Erythroblast (primary cell): Measurements from ENCODE around the gene NEUROG1.

ENCODE experiments used
- GATA1 ChIP-seq: IDR thresholded peaks from 2 replicates; pipeline ENCODE4 v1.6.1; 2011; ENCODE audit warnings: low read depth, mild to moderate bottlenecking, control low read depth, low read length, moderate library complexity
- POLR2A ChIP-seq: IDR thresholded peaks from 2 replicates; pipeline ENCODE4 v1.6.1; 2011; ENCODE audit warnings: mild to moderate bottlenecking, low read length

DNA sequence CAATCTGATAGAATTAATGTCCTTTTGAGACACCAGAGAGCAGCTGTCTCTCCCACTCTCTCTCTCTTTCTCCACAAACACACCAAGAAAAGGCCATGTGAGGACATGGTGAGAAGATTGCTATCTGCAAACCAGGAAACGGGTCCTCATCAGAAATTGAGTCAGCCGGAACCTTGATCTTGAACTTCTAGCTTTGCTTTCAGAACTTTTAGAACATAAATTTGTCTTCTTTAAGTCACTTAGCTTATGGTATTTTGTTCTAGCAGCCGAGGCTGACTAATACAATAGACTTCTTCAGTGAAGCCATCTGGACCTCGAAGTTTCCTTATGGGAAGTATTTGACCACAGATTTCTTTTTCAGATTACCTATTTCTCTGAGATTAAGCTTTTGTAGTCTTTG lies 18.1 kb downstream of the NEUROG1 start:
- TF ChIP-seq POLR2A (no peak), GATA1 (no peak)
